Measurements from ENCODE around the gene NR2C1. TPM values are rescaled to one million over a fixed set of nuclear protein-coding genes. Genes with fewer than 3 reads are reported as not detected.
A peak's percentile ranks its signal among the peaks of the same experiment; 100 is the strongest.

NR2C1 gene
- total RNA-seq, 1 experiment from 2014 or later: 45.4 TPM

DNA sequence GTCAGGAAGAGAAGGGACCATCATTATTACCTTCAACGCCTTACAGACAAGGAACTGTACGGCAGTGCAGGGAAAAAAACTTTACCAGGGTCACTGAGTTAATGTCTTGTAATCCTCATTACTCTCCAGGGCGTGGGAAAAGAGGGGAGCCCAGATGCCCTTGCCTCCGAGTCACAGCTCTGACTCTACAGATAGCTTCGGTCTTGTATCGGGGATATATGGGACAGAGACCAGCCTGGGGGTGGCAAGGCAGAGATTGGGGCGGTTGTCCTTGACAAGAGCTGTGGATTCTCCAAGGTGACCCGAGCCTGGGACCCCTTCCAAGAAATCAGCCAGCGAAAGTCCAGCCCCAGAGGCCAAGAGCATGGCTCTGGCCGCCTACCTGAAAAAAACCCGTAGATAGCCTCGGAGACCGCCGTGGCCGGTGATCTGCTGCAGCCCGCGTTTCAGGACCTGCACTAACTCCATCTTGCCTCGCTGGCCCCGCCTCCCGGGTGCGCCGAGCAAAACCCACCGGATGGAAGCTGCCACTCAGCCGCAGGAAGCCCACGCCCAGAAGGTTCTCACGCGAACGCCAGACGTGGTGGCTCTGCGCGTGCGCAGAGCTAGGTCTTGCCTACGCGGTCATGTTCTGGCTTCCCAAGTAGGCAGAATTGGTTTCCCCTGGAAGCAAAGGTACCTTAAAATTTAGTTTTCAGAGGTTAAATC, 70.1 kb downstream of the NR2C1 start, which contains the start of gene NDUFA12 (continued):
- TF ChIP-seq FOXP4 (CRISPR knock-in tag; IDR thresholded peaks at IDR 0.05) (peak; percentile 52; the same call in 1 of the 2 replicates), ETV6 (CRISPR knock-in tag; IDR thresholded peaks at IDR 0.05) (peak; percentile 70; the same call in 1 of the 2 replicates), MAX (CRISPR knock-in tag; IDR thresholded peaks at IDR 0.05) (peak; percentile 76), TEAD4 (CRISPR knock-in tag; IDR thresholded peaks at IDR 0.05) (no peak), SP1 (CRISPR knock-in tag; conservative IDR thresholded peaks at IDR 0.05) (peak; percentile 77), ZNF416 (CRISPR knock-in tag; IDR thresholded peaks at IDR 0.05) (no peak), ZNF532 (CRISPR knock-in tag; IDR thresholded peaks at IDR 0.05; ENCODE audit: borderline replicate concordance) (no peak)
- TF ChIP-seq, protein P1, sequence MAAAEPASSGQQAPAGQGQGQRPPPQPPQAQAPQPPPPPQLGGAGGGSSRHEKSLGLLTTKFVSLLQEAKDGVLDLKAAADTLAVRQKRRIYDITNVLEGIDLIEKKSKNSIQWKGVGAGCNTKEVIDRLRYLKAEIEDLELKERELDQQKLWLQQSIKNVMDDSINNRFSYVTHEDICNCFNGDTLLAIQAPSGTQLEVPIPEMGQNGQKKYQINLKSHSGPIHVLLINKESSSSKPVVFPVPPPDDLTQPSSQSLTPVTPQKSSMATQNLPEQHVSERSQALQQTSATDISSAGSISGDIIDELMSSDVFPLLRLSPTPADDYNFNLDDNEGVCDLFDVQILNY (CRISPR knock-in tag; IDR thresholded peaks at IDR 0.05): peak; percentile 74; the same call in 1 of the 2 replicates

GRCh38 chr12:95002754-95003153, 70.7 kb downstream of the NR2C1 start:
- CTCF ChIA-PET: interaction anchor here (1.3 kb wide), 1 partner anchor 63 kb away, joined by 5 read pairs; no protein-coding TSS in a partner anchor
- Mint-ChIP-seq H3K27me3 (ENCODE audit: low read depth) (no peaks in the 10 kb centered on the region), H3K9me3 (peaks cover 11% of the 10 kb centered on the region; the same call in 1 of the 2 replicates)
- TF ChIP-seq GABPB1 (CRISPR knock-in tag; IDR thresholded peaks at IDR 0.05): no peak
- TF ChIP-seq ZNF281 (CRISPR knock-in tag; IDR thresholded peaks at IDR 0.05): no peak
- TF ChIP-seq, protein P2, sequence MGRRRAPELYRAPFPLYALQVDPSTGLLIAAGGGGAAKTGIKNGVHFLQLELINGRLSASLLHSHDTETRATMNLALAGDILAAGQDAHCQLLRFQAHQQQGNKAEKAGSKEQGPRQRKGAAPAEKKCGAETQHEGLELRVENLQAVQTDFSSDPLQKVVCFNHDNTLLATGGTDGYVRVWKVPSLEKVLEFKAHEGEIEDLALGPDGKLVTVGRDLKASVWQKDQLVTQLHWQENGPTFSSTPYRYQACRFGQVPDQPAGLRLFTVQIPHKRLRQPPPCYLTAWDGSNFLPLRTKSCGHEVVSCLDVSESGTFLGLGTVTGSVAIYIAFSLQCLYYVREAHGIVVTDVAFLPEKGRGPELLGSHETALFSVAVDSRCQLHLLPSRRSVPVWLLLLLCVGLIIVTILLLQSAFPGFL (CRISPR knock-in tag; IDR thresholded peaks at IDR 0.05; ENCODE audit: borderline replicate concordance): no peak
- TF ChIP-seq SP1 (CRISPR knock-in tag; conservative IDR thresholded peaks at IDR 0.05): no peak
- no peak for TF ChIP-seq TCF7 (CRISPR knock-in tag; IDR thresholded peaks at IDR 0.05; ENCODE audit: low read depth)
- no peak for TF ChIP-seq ESRRA (CRISPR knock-in tag; IDR thresholded peaks at IDR 0.05; ENCODE audit: borderline replicate concordance)
- TF ChIP-seq, protein P3, sequence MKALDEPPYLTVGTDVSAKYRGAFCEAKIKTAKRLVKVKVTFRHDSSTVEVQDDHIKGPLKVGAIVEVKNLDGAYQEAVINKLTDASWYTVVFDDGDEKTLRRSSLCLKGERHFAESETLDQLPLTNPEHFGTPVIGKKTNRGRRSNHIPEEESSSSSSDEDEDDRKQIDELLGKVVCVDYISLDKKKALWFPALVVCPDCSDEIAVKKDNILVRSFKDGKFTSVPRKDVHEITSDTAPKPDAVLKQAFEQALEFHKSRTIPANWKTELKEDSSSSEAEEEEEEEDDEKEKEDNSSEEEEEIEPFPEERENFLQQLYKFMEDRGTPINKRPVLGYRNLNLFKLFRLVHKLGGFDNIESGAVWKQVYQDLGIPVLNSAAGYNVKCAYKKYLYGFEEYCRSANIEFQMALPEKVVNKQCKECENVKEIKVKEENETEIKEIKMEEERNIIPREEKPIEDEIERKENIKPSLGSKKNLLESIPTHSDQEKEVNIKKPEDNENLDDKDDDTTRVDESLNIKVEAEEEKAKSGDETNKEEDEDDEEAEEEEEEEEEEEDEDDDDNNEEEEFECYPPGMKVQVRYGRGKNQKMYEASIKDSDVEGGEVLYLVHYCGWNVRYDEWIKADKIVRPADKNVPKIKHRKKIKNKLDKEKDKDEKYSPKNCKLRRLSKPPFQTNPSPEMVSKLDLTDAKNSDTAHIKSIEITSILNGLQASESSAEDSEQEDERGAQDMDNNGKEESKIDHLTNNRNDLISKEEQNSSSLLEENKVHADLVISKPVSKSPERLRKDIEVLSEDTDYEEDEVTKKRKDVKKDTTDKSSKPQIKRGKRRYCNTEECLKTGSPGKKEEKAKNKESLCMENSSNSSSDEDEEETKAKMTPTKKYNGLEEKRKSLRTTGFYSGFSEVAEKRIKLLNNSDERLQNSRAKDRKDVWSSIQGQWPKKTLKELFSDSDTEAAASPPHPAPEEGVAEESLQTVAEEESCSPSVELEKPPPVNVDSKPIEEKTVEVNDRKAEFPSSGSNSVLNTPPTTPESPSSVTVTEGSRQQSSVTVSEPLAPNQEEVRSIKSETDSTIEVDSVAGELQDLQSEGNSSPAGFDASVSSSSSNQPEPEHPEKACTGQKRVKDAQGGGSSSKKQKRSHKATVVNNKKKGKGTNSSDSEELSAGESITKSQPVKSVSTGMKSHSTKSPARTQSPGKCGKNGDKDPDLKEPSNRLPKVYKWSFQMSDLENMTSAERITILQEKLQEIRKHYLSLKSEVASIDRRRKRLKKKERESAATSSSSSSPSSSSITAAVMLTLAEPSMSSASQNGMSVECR (CRISPR knock-in tag; IDR thresholded peaks at IDR 0.05; ENCODE audit: borderline replicate concordance): no peak
- no peak for TF ChIP-seq MYBL2 (CRISPR knock-in tag; IDR thresholded peaks at IDR 0.05)
- no peak for TF ChIP-seq FOXJ3 (CRISPR knock-in tag; IDR thresholded peaks at IDR 0.05; ENCODE audit: borderline replicate concordance)
- TF ChIP-seq SMAD4 (CRISPR knock-in tag; IDR thresholded peaks at IDR 0.05): no peak
- TF ChIP-seq CREM (CRISPR knock-in tag; IDR thresholded peaks at IDR 0.05): no peak
- no peak for TF ChIP-seq ZNF416 (CRISPR knock-in tag; IDR thresholded peaks at IDR 0.05)
- no peak for TF ChIP-seq HMGA2 (CRISPR knock-in tag; IDR thresholded peaks at IDR 0.05)

More at GRCh38 chr12:95002754-95003153, 70.7 kb downstream of the NR2C1 start:
- DNase-seq (ENCODE audit: low spot score) (no peak), ATAC-seq (no peak)
- POLR2A ChIA-PET: interaction anchor here (0.5 to 1.5 kb wide), 5 partner anchors 13 to 185 kb away, joined by 3 to 8 read pairs (median 5); partner anchors contain the start of gene NR2C1
- Mint-ChIP-seq H3K27ac (peak overlapping the region; percentile 96), H3K36me3 (peaks cover 6% of the 10 kb centered on the region; the same call in 1 of the 2 replicates), H3K4me1 (peaks cover 17% of the 10 kb centered on the region), H3K4me3 (peak overlapping the region; percentile 95)
